GM18951 (cell line): ENCODE results near the gene CTRB1.
"Not testable (repeated sequence)": the region's sequence is repeated elsewhere in the genome, so short reads cannot be mapped to it uniquely, and the experiment has no call there.

Experiments
- POLR2A ChIP-seq: IDR thresholded peaks from 4 replicates; pipeline ENCODE4 v1.6.1; 2011; ENCODE audit warnings: mild to moderate bottlenecking; ENCODE audit not compliant: insufficient read length, insufficient read depth; ENCODE audit errors: extremely low read depth
- in situ Hi-C: fragments of 300-500 bp; cut with MboI; formaldehyde crosslinking; loops from one replicate; pipeline ENCODE4 v1.12.0; 2022; ENCODE audit warnings: low sequenced_read_pairs, mixed read lengths, inconsistent platforms; ENCODE audit not compliant: unreplicated experiment

CTRB1 gene

DNA sequence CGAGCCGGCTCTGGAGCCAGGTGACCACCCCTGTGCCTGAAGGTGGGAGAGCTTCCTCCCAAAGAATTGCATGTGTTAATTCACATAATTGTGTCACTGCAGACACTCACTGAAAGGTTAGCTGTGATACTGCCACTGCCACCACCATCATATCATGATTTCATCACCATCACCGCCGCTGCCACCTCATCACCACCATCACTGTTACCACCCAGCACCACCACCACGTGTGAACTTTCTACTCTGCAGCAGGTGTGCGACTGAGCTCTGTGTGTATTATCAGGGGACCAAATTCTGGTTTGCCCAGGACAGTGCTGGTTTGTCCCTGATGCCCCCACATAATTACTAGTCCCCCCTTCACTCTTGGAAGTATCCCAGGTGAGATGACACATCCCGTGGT, 17.4 kb downstream of the CTRB1 start:
- no peak for TF ChIP-seq POLR2A
- in situ Hi-C loops, result no loop called here

- TF ChIP-seq POLR2A, result no peak
- in situ Hi-C loops, result no loop called here
Observed at GRCh38 chr16:75236736-75237397, 18.1 kb downstream of the CTRB1 start.

DNA sequence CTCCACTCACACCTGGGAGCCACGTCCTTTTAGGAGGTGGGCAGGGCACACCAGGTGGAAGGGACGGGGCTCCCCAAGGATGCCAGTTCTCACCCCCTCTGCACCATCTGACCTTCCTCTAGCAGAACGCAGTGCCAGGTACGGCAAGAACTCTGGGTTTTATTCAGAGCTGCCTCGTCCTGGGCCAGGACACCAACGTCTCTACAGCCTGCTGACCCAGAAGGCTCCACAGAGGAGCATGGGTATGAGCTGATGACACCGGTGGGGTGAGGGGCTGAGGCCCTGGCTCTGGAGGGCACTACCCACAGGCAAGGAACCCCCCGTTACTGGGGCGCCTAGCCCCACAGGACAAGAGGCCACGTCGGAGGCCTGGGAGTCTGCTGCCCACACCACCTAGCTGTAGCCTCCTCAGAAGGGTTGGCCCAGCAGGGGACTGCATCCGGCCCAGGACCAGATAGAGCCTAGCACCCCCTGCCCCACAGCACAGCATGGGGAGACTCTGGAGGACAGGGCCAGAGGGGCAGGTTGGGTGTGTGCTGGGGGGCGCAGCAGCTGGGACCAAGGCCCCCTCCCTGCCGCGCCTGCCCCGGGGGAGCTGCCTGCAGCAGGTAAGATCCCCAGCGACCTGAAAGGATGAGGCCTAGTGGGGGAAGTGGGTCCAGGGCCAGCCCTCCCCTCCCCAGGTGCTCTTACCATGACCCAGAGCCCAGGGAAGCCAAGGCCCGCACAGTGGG, 18.8 kb downstream of the CTRB1 start:
- in situ Hi-C loops, result no loop called here
- no peak for TF ChIP-seq POLR2A

- in situ Hi-C loops, result no loop called here
- TF ChIP-seq POLR2A, result no peak
Observed at GRCh38 chr16:75238132-75238852, 19.5 kb downstream of the CTRB1 start.

GRCh38 chr16:75238853-75239541, 20.2 kb downstream of the CTRB1 start:
- TF ChIP-seq POLR2A, result no peak
- in situ Hi-C loops, result no loop called here

DNA sequence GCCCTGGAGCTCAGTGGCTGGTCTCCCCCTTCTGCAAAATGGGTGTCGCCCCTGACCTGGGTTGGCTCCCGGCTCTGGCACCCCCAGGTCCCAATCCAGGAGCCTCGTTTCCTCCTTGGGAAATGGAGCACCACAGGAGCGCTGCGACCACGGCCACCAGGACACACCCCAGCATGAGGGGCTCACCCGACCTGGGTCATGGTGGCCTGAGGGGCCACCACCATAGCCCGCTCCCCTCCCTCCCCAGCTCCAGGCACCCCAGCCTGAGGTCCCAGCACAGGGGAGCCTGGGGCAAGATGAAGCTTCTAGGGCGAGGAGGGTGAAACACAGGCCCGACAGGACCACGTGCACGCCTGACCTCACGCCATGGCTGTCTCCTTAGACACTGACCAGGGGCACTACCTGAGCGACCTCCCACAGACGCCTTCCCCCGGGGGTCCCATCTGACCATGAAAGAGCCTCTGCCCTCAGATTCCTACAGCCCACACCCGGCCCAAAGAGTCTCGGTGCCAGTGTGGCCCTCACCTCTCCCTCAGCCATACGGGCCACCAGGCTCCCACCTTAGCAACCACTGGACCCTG, 20.8 kb downstream of the CTRB1 start:
- in situ Hi-C loops, result no loop called here
- no peak for TF ChIP-seq POLR2A

- in situ Hi-C loops, result not testable (repeated sequence)
Observed at GRCh38 chr16:75240633-75241032, 21.8 kb downstream of the CTRB1 start.

DNA sequence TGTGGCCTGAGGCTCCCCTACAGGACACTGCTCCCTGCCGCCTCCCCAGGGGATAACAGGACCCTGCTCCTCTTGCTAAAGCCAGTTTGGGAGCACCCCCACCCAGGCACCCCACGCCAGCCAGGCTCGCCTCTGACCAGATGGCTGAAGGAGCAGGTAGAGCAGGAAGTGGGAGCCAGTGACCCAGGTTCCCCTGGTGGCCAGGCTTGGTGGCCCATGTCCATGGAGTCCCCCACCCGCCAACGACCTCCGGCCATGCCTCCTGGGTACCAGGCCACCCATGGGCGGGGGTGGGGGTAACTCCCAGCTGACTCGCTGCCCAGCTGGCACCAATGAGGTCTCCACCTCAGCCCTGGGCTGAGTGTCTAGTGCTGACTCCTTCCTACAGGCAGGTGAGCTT, 22.6 kb downstream of the CTRB1 start:
- in situ Hi-C loops, result no loop called here
- TF ChIP-seq POLR2A, result no peak

- no peak for TF ChIP-seq POLR2A
- in situ Hi-C loops, result no loop called here
Observed at GRCh38 chr16:75241955-75242354, 23.2 kb downstream of the CTRB1 start.

- in situ Hi-C loops, result not testable (repeated sequence)
Observed at GRCh38 chr16:75242436-75243078, 23.8 kb downstream of the CTRB1 start.

GRCh38 chr16:75243667-75244224, 25.0 kb downstream of the CTRB1 start:
- in situ Hi-C loops, result no loop called here
- no peak for TF ChIP-seq POLR2A

- TF ChIP-seq POLR2A, result no peak
- in situ Hi-C loops, result no loop called here
Observed at GRCh38 chr16:75244225-75244809, 25.5 kb downstream of the CTRB1 start.
